ENCODE results near the gene GRID2IP.

GRID2IP gene

GRCh38 chr7:6482307-6482706 is 69.0 kb downstream of the GRID2IP start:
- Histone ChIP-seq H3K27me3 (ENCODE audit: insufficient read depth, low read depth) (no peaks in the 10 kb centered on the region), H4K20me1 (ENCODE audit: insufficient read depth) (peaks cover 17% of the 10 kb centered on the region; the same call in 1 of the 2 replicates), H2AFZ (ENCODE audit: low read depth) (no peak overlapping the region), H3K4me1 (ENCODE audit: low read depth, poor library complexity, severe bottlenecking) (peaks cover 27% of the 10 kb centered on the region), H3K4me2 (peak overlapping the region; percentile 53), H3K36me3 (ENCODE audit: insufficient read depth) (no peaks in the 10 kb centered on the region), H3K79me2 (ENCODE audit: insufficient read depth, low read depth) (peaks cover 67% of the 10 kb centered on the region), H3K27ac (no peak overlapping the region), H3K9ac (no peak overlapping the region; the same call in 1 of the 2 replicates), H3K4me3 (IDR thresholded peaks at IDR 0.05; ENCODE audit: insufficient read depth, low read depth, low read length) (no peak overlapping the region)
- TF ChIP-seq CTCF (conservative IDR thresholded peaks at IDR 0.05; ENCODE audit: low read depth, low read length) = no peak

- H4K20me1 ChIP-seq (ENCODE audit: insufficient read depth) = peaks cover 22% of the 10 kb centered on the region
- H3K9ac ChIP-seq = no peak overlapping the region
Measured at GRCh38 chr7:6481445-6481844, 69.8 kb downstream of the GRID2IP start.

GRCh38 chr7:6480323-6480660 is 71.0 kb downstream of the GRID2IP start:
- H3K4me3 ChIP-seq (IDR thresholded peaks at IDR 0.05; ENCODE audit: insufficient read depth, low read depth, low read length) = no peak overlapping the region
- no peak for TF ChIP-seq CTCF (conservative IDR thresholded peaks at IDR 0.05; ENCODE audit: low read depth, low read length)
- H3K4me1 ChIP-seq (ENCODE audit: low read depth, poor library complexity, severe bottlenecking) = peaks cover 45% of the 10 kb centered on the region
- H3K27me3 ChIP-seq (ENCODE audit: insufficient read depth, low read depth) = no peaks in the 10 kb centered on the region
- no peaks in the 10 kb centered on the region for H3K36me3 ChIP-seq (ENCODE audit: insufficient read depth)
- no peak overlapping the region for H3K4me2 ChIP-seq
- H3K79me2 ChIP-seq (ENCODE audit: insufficient read depth, low read depth) = peaks cover 87% of the 10 kb centered on the region
- H2AFZ ChIP-seq (ENCODE audit: low read depth) = no peak overlapping the region
- no peak overlapping the region for H3K27ac ChIP-seq
- H3K9ac ChIP-seq = no peak overlapping the region
- peaks cover 34% of the 10 kb centered on the region for H4K20me1 ChIP-seq (ENCODE audit: insufficient read depth)

More at GRCh38 chr7:6481445-6481844, 69.8 kb downstream of the GRID2IP start:
- Histone ChIP-seq H3K27ac (no peak overlapping the region), H3K27me3 (ENCODE audit: insufficient read depth, low read depth) (no peaks in the 10 kb centered on the region), H3K36me3 (ENCODE audit: insufficient read depth) (no peaks in the 10 kb centered on the region), H3K4me1 (ENCODE audit: low read depth, poor library complexity, severe bottlenecking) (peaks cover 36% of the 10 kb centered on the region), H3K4me3 (IDR thresholded peaks at IDR 0.05; ENCODE audit: insufficient read depth, low read depth, low read length) (no peak overlapping the region), H3K4me2 (no peak overlapping the region), H3K79me2 (ENCODE audit: insufficient read depth, low read depth) (peaks cover 75% of the 10 kb centered on the region), H2AFZ (ENCODE audit: low read depth) (no peak overlapping the region)
- no peak for TF ChIP-seq CTCF (conservative IDR thresholded peaks at IDR 0.05; ENCODE audit: low read depth, low read length)

- no peak overlapping the region for H3K27ac ChIP-seq
- peaks cover 35% of the 10 kb centered on the region for H4K20me1 ChIP-seq (ENCODE audit: insufficient read depth)
- H3K27me3 ChIP-seq (ENCODE audit: insufficient read depth, low read depth) = no peaks in the 10 kb centered on the region
- no peak overlapping the region for H3K9ac ChIP-seq
- no peak for TF ChIP-seq CTCF (conservative IDR thresholded peaks at IDR 0.05; ENCODE audit: low read depth, low read length)
- no peak overlapping the region for H2AFZ ChIP-seq (ENCODE audit: low read depth)
- H3K4me1 ChIP-seq (ENCODE audit: low read depth, poor library complexity, severe bottlenecking) = peaks cover 41% of the 10 kb centered on the region
- peaks cover 99% of the 10 kb centered on the region for H3K79me2 ChIP-seq (ENCODE audit: insufficient read depth, low read depth)
- no peaks in the 10 kb centered on the region for H3K36me3 ChIP-seq (ENCODE audit: insufficient read depth)
- H3K4me2 ChIP-seq = no peak overlapping the region
- H3K4me3 ChIP-seq (IDR thresholded peaks at IDR 0.05; ENCODE audit: insufficient read depth, low read depth, low read length) = no peak overlapping the region
Measured at GRCh38 chr7:6479067-6479466, 72.2 kb downstream of the GRID2IP start.

Measured in KMS-11 (cell line).